Measurements from ENCODE around the gene EXOSC6. TPM values are rescaled to one million over a fixed set of nuclear protein-coding genes. Genes with fewer than 3 reads are reported as not detected.
"Not testable (repeated sequence)": the region's sequence is repeated elsewhere in the genome, so short reads cannot be mapped to it uniquely, and the experiment has no call there.

Gene EXOSC6
- total RNA-seq, 1 experiment from 2014 or later: 41.6 TPM

- H3K9me3 ChIP-seq (ENCODE audit: control insufficient read depth, low read depth, low read length): no peaks in the 10 kb centered on the region
- no peak overlapping the region for H2BK120ac ChIP-seq (ENCODE audit: low read depth, low read length, poor library complexity, severe bottlenecking)
- no peak overlapping the region for H3K23ac ChIP-seq (ENCODE audit: insufficient read length, low read depth, low read length)
- H3K4me2 ChIP-seq (ENCODE audit: insufficient read depth, insufficient read length, low read length): no peak overlapping the region
- H3K9ac ChIP-seq (ENCODE audit: extremely low read depth, insufficient read length, low read length): no peak overlapping the region
- Mint-ChIP-seq H3K4me3 (no peak overlapping the region), H3K9me3 (no peaks in the 10 kb centered on the region), H3K36me3 (ENCODE audit: insufficient read depth in 1 of 3, low read depth in 3 of 3) (peaks cover 71 to 88% (median 87%) of the 10 kb centered on the region in 3 experiments), H3K27ac (peak overlapping the region in 1 of 3 experiments; percentile 57; a peak in 2 of 7 replicates), H3K4me1 (no peaks in the 10 kb centered on the region), H3K27me3 (ENCODE audit: low read depth) (no peaks in the 10 kb centered on the region)
- H3K14ac ChIP-seq (ENCODE audit: insufficient read depth, low read length): no peak overlapping the region
- no peak overlapping the region for H3K18ac ChIP-seq (ENCODE audit: insufficient read length, low read depth, low read length)
- no CpG with 5 or more reads among the region's 12 CpGs for WGBS (ENCODE audit: extremely low coverage, insufficient read length, low lambda C conversion rate)
- H2BK12ac ChIP-seq (ENCODE audit: insufficient read length, low read depth, low read length): no peak overlapping the region
- no peaks in the 10 kb centered on the region for H3K4me1 ChIP-seq (ENCODE audit: insufficient read depth, low read length)
- H4K91ac ChIP-seq (ENCODE audit: insufficient read length, low read depth, low read length): no peak overlapping the region
- no peak for DNase-seq
- no peaks in the 10 kb centered on the region for H3K79me2 ChIP-seq (ENCODE audit: insufficient read depth, low read length)
- no peaks in the 10 kb centered on the region for H3K23me2 ChIP-seq (ENCODE audit: insufficient read length, low read depth, low read length, poor library complexity, severe bottlenecking)
- H3K27ac ChIP-seq (ENCODE audit: insufficient read length, low read depth, low read length): no peak overlapping the region
- H3K56ac ChIP-seq (ENCODE audit: insufficient read length, low read depth, low read length): no peak overlapping the region
- no peak overlapping the region for H2AFZ ChIP-seq (ENCODE audit: low read length)
- no peak for TF ChIP-seq CTCF (conservative IDR thresholded peaks at IDR 0.05)
- H4K8ac ChIP-seq (replicated peaks; ENCODE audit: insufficient read length, low read depth, low read length): no peak overlapping the region
- no peaks in the 10 kb centered on the region for H4K20me1 ChIP-seq (ENCODE audit: control insufficient read depth, insufficient read depth, insufficient read length)
- no peaks in the 10 kb centered on the region for H3K27me3 ChIP-seq (ENCODE audit: insufficient read depth, low read length)
- no peak overlapping the region for H2AK5ac ChIP-seq (ENCODE audit: insufficient read length, low read length)
- H3K4ac ChIP-seq (ENCODE audit: low read depth, low read length): no peak overlapping the region
- H2BK15ac ChIP-seq (ENCODE audit: low read depth, low read length): no peak overlapping the region
- H2BK5ac ChIP-seq (ENCODE audit: insufficient read length, low read length): no peak overlapping the region
- H3K79me1 ChIP-seq (ENCODE audit: insufficient read depth, low read depth, low read length, poor library complexity, severe bottlenecking): peaks cover 3% of the 10 kb centered on the region
- H3T11ph ChIP-seq (ENCODE audit: low read length): no peak overlapping the region
- H2BK20ac ChIP-seq (ENCODE audit: low read depth, low read length, poor library complexity, severe bottlenecking): no peak overlapping the region
- H4K5ac ChIP-seq (ENCODE audit: insufficient read length, low read depth, low read length): no peak overlapping the region
These were observed 17.7 kb upstream of the EXOSC6 start for GRCh38 chr16:70269471-70269870.

- peak overlapping the region in 2 of 3 experiments; percentile 72 to 86; a peak in 4 of 7 replicates for H3K27ac Mint-ChIP-seq
- H3K9me3 ChIP-seq (ENCODE audit: control insufficient read depth, low read depth, low read length); H3K18ac ChIP-seq (ENCODE audit: insufficient read length, low read depth, low read length); H2AFZ ChIP-seq (ENCODE audit: low read length); H3K4me1 Mint-ChIP-seq; H2BK12ac ChIP-seq (ENCODE audit: insufficient read length, low read depth, low read length); H2BK5ac ChIP-seq (ENCODE audit: insufficient read length, low read length); H3K23ac ChIP-seq (ENCODE audit: insufficient read length, low read depth, low read length); H4K20me1 ChIP-seq (ENCODE audit: control insufficient read depth, insufficient read depth, insufficient read length); H3K4me3 Mint-ChIP-seq; H3K9ac ChIP-seq (ENCODE audit: extremely low read depth, insufficient read length, low read length); H2BK20ac ChIP-seq (ENCODE audit: low read depth, low read length, poor library complexity, severe bottlenecking); H4K8ac ChIP-seq (replicated peaks; ENCODE audit: insufficient read length, low read depth, low read length); H3K14ac ChIP-seq (ENCODE audit: insufficient read depth, low read length); H4K91ac ChIP-seq (ENCODE audit: insufficient read length, low read depth, low read length); H4K5ac ChIP-seq (ENCODE audit: insufficient read length, low read depth, low read length); H2BK120ac ChIP-seq (ENCODE audit: low read depth, low read length, poor library complexity, severe bottlenecking); H3K56ac ChIP-seq (ENCODE audit: insufficient read length, low read depth, low read length); H3K23me2 ChIP-seq (ENCODE audit: insufficient read length, low read depth, low read length, poor library complexity, severe bottlenecking); H3K79me2 ChIP-seq (ENCODE audit: insufficient read depth, low read length); H3K79me1 ChIP-seq (ENCODE audit: insufficient read depth, low read depth, low read length, poor library complexity, severe bottlenecking); H2BK15ac ChIP-seq (ENCODE audit: low read depth, low read length); H3K4ac ChIP-seq (ENCODE audit: low read depth, low read length); H3K27ac ChIP-seq (ENCODE audit: insufficient read length, low read depth, low read length); H3K4me1 ChIP-seq (ENCODE audit: insufficient read depth, low read length); H3K27me3 Mint-ChIP-seq (ENCODE audit: low read depth); DNase-seq; H2AK5ac ChIP-seq (ENCODE audit: insufficient read length, low read length); H3T11ph ChIP-seq (ENCODE audit: low read length); H3K9me3 Mint-ChIP-seq; H3K4me2 ChIP-seq (ENCODE audit: insufficient read depth, insufficient read length, low read length); H3K27me3 ChIP-seq (ENCODE audit: insufficient read depth, low read length): not testable (repeated sequence)
- WGBS (ENCODE audit: extremely low coverage, insufficient read length, low lambda C conversion rate): no CpG with 5 or more reads among the region's 10 CpGs
- H3K36me3 Mint-ChIP-seq (ENCODE audit: insufficient read depth in 1 of 3, low read depth in 3 of 3): peaks cover 68 to 92% (median 91%) of the 10 kb centered on the region in 3 experiments
These were observed 16.2 kb upstream of the EXOSC6 start for GRCh38 chr16:70267922-70268321.
